Measurements from ENCODE around the gene LIME1. TPM values are rescaled to one million over a fixed set of nuclear protein-coding genes. Genes with fewer than 3 reads are reported as not detected.

LIME1 gene
- total and polyA plus RNA-seq, 2 of the 8 experiments (the other 6 are each of a cell fraction or from before 2014, with no cell fraction given): 4.5 to 5.9 TPM

GRCh38 chr20:63768591-63769515 is 32.4 kb downstream of the LIME1 start (continued):
- no peak for TF ChIP-seq CHD7 (IDR thresholded peaks at IDR 0.05; ENCODE audit: insufficient replicate concordance, low read length)
- no peak for TF ChIP-seq KDM1A (IDR thresholded peaks at IDR 0.05; ENCODE audit: borderline replicate concordance, low read length)
- TF ChIP-seq CEBPB (IDR thresholded peaks at IDR 0.05; ENCODE audit: low read depth, low read length): no peak
- no peak for TF ChIP-seq YY1 (IDR thresholded peaks at IDR 0.05; ENCODE audit: low read depth, low read length)
- TF ChIP-seq GTF2F1 (IDR thresholded peaks at IDR 0.05; ENCODE audit: borderline replicate concordance, low read depth, low read length): no peak
- TF ChIP-seq NANOG (IDR thresholded peaks at IDR 0.05; ENCODE audit: insufficient read depth, low read depth, low read length, poor library complexity, severe bottlenecking): no peak
- TF ChIP-seq SIN3A (conservative IDR thresholded peaks at IDR 0.05 in 1 of 2, IDR thresholded peaks at IDR 0.05 in 1 of 2; ENCODE audit: low read depth in 1 of 2, low read length in 2 of 2): no peak
